Neural progenitor cell (in vitro differentiated cells): Measurements from ENCODE around the gene ATRN.
"Not testable (repeated sequence)": the region's sequence is repeated elsewhere in the genome, so short reads cannot be mapped to it uniquely, and the experiment has no call there.

Experiments
- EZH2 ChIP-seq: fragments of 200-600 bp; sonication (generic); IDR thresholded peaks from 2 replicates; pipeline ENCODE4 v1.6.1; 2017; ENCODE audit warnings: antibody characterized with exemption, mild to moderate bottlenecking, moderate library complexity
- EZH2phosphoT487 ChIP-seq: fragments of 200-600 bp; sonication (generic); IDR thresholded peaks from 2 replicates; pipeline ENCODE4 v1.6.1; 2017; ENCODE audit warnings: antibody characterized with exemption
- TF ChIP-seq, protein P1 (sequence below): fragments of 200-600 bp; sonication (generic); IDR thresholded peaks from 2 replicates; pipeline ENCODE4 v1.5.1; 2017; ENCODE audit warnings: antibody characterized with exemption, mild to moderate bottlenecking

DNA sequence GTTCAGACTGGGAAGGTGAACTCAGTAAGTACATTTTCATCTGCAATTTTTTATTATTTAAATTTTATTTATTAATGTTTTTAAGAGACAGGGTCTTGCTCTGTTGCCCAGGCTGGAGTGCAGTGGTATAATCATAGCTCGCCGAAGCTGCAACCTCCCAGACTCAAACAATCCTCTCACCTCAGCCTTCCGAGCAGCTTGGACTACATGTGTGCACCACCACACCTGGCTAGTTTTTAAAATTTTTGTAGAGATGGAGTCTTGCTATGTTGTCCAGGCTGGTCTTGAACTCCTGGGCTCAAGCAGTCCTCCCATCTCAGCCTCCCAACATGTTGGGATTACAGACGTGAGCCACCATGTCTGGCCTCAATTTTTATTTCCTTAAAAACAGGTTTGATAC, 44.1 kb upstream of the ATRN start:
- TF ChIP-seq EZH2, EZH2phosphoT487: not testable (repeated sequence)
- TF ChIP-seq, protein P1, sequence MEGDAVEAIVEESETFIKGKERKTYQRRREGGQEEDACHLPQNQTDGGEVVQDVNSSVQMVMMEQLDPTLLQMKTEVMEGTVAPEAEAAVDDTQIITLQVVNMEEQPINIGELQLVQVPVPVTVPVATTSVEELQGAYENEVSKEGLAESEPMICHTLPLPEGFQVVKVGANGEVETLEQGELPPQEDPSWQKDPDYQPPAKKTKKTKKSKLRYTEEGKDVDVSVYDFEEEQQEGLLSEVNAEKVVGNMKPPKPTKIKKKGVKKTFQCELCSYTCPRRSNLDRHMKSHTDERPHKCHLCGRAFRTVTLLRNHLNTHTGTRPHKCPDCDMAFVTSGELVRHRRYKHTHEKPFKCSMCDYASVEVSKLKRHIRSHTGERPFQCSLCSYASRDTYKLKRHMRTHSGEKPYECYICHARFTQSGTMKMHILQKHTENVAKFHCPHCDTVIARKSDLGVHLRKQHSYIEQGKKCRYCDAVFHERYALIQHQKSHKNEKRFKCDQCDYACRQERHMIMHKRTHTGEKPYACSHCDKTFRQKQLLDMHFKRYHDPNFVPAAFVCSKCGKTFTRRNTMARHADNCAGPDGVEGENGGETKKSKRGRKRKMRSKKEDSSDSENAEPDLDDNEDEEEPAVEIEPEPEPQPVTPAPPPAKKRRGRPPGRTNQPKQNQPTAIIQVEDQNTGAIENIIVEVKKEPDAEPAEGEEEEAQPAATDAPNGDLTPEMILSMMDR: not testable (repeated sequence)
